Endodermal cell (in vitro differentiated cells): ENCODE measurements around the gene NINL. TPM values are rescaled to one million over a fixed set of nuclear protein-coding genes. Genes with fewer than 3 reads are reported as not detected.
"Not testable (repeated sequence)": the region's sequence is repeated elsewhere in the genome, so short reads cannot be mapped to it uniquely, and the experiment has no call there.

Experiments
- DNase-seq: peaks from one replicate; pipeline ENCODE4 v3.0.0-alpha.2; 2017
- H3K27ac ChIP-seq: 2 replicates; pipeline ENCODE4 v1.5.1; 2013; ENCODE audit warnings: mild to moderate bottlenecking, low read depth, low read length, moderate library complexity
- H3K27me3 ChIP-seq: 2 replicates; pipeline ENCODE4 v1.6.1; 2013; ENCODE audit warnings: mild to moderate bottlenecking, low read length, moderate library complexity; ENCODE audit not compliant: insufficient read depth, control insufficient read depth, poor library complexity, severe bottlenecking
- H3K36me3 ChIP-seq: 2 replicates; pipeline ENCODE4 v1.7.0; 2013; ENCODE audit warnings: mild to moderate bottlenecking, low read length, moderate library complexity; ENCODE audit not compliant: control insufficient read depth, insufficient read depth
- H3K4me1 ChIP-seq: one replicate; pipeline ENCODE4 v1.7.0; 2013; ENCODE audit warnings: low read length; ENCODE audit not compliant: control insufficient read depth, insufficient read depth
- H3K4me3 ChIP-seq: 2 replicates; pipeline ENCODE4 v1.5.1; 2013; ENCODE audit warnings: mild to moderate bottlenecking, low read length, moderate library complexity
- H3K9ac ChIP-seq: 2 replicates; pipeline ENCODE4 v1.6.1; 2013; ENCODE audit warnings: mild to moderate bottlenecking, low read length, moderate library complexity; ENCODE audit not compliant: poor library complexity, severe bottlenecking; ENCODE audit errors: extremely low read depth
- H3K9me3 ChIP-seq: 2 replicates; pipeline ENCODE4 v1.6.1; 2013; ENCODE audit warnings: mild to moderate bottlenecking, low read length, moderate library complexity; ENCODE audit not compliant: control insufficient read depth
- H3K27ac Mint-ChIP-seq: 2 replicates; pipeline ENCODE4 v1.8.0; 2020; ENCODE audit warnings: mixed read lengths
- H3K27me3 Mint-ChIP-seq: 2 replicates; pipeline ENCODE4 v1.8.0; 2021; ENCODE audit warnings: mild to moderate bottlenecking, mixed read lengths; ENCODE audit not compliant: insufficient read depth
- H3K36me3 Mint-ChIP-seq: 2 replicates; pipeline ENCODE4 v1.8.0; 2020; ENCODE audit warnings: low read depth, mixed read lengths
- H3K4me1 Mint-ChIP-seq: 2 replicates; pipeline ENCODE4 v1.8.0; 2020; ENCODE audit warnings: mixed read lengths
- H3K4me3 Mint-ChIP-seq: 2 replicates; pipeline ENCODE4 v1.8.0; 2020; ENCODE audit warnings: mild to moderate bottlenecking, moderate library complexity, mixed read lengths
- H3K9me3 Mint-ChIP-seq: 2 replicates; pipeline ENCODE4 v1.8.0; 2020; ENCODE audit warnings: mild to moderate bottlenecking, mixed read lengths
- CTCF ChIP-seq: fragments of 200-600 bp; sonication (generic); conservative IDR thresholded peaks from 2 replicates; pipeline ENCODE4 v1.5.0; 2021; ENCODE audit warnings: antibody characterized with exemption, mild to moderate bottlenecking
- WGBS, 2 experiments: methylation state at CpG; one replicate each; pipeline versions ENCODE4 v1.1.5 to v1.1.7; 2013; ENCODE audit warnings: missing lambda C conversion rate in 2 of 2, mixed read lengths in 1 of 2; ENCODE audit not compliant: insufficient coverage in 1 of 2, insufficient read length in 1 of 2; 5-methylcytosine and 5-hydroxymethylcytosine counted together
- total RNA-seq, 2 donors: library from RNA; stranded (reverse); fragmentation: NEBNext Ultra II Directional in 1 of 2; extraction: Animal tissue kit (Norgen Biotek cat#: 25700) in 1 of 2; gene quantifications; 2 replicates in 1 of 2; 3 replicates in 1 of 2; pipeline ENCODE4 v1.2.1, GENCODE V29; 2021

Gene NINL
- total RNA-seq, 2 donors from 2014 or later: 78.5 to 101 TPM

GRCh38 chr20:25588491-25588890, 3.2 kb upstream of the NINL start:
- H3K36me3 Mint-ChIP-seq: peaks cover 8% of the 10 kb centered on the region
- Histone ChIP-seq H3K4me1 (no peaks in the 10 kb centered on the region), H3K4me3 (no peak overlapping the region), H3K36me3 (no peaks in the 10 kb centered on the region), H3K9ac (no peak overlapping the region), H3K27me3 (no peaks in the 10 kb centered on the region), H3K9me3 (no peaks in the 10 kb centered on the region), H3K27ac (no peak overlapping the region)
- TF ChIP-seq CTCF: no peak
- peaks cover 13% of the 10 kb centered on the region for H3K4me1 Mint-ChIP-seq
- H3K27me3 Mint-ChIP-seq: no peaks in the 10 kb centered on the region
- no peak overlapping the region for H3K4me3 Mint-ChIP-seq
- 88 to 92% methylated on average over 6 to 7 of the region's 7 CpGs for WGBS, 2 experiments
- H3K9me3 Mint-ChIP-seq: no peaks in the 10 kb centered on the region
- DNase-seq: no peak
- H3K27ac Mint-ChIP-seq: no peak overlapping the region

DNA sequence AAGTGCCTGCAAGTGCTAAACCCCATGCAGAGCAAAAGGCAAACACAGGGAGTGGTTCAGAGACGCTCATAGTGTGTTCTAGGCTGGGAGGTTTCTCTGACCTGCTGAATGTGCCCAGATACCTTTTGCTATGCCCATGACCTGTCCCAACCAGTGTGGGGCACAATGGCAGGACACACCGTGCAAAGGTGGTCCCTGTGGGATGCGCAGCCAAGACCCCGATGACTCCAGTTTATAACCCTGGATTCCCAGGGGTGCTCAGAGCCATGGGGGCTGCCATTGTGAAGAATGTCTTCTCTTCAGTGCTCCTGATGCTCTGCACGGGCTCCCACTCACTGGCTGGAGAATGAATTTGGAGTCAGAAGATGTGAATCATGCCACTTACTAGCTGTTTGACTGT, 2.2 kb upstream of the NINL start:
- Mint-ChIP-seq H3K36me3 (peaks cover 17% of the 10 kb centered on the region), H3K9me3 (no peaks in the 10 kb centered on the region), H3K27me3 (no peaks in the 10 kb centered on the region), H3K4me3 (no peak overlapping the region), H3K27ac (no peak overlapping the region), H3K4me1 (peaks cover 21% of the 10 kb centered on the region)
- Histone ChIP-seq H3K9ac (no peak overlapping the region), H3K27ac (no peak overlapping the region), H3K4me1 (peaks cover under 1% of the 10 kb centered on the region), H3K4me3 (no peak overlapping the region), H3K9me3 (no peaks in the 10 kb centered on the region), H3K27me3 (no peaks in the 10 kb centered on the region), H3K36me3 (no peaks in the 10 kb centered on the region)
- 89 to 92% methylated on average over 3 to 5 of the region's 5 CpGs for WGBS, 2 experiments
- no peak for DNase-seq
- no peak for TF ChIP-seq CTCF

DNA sequence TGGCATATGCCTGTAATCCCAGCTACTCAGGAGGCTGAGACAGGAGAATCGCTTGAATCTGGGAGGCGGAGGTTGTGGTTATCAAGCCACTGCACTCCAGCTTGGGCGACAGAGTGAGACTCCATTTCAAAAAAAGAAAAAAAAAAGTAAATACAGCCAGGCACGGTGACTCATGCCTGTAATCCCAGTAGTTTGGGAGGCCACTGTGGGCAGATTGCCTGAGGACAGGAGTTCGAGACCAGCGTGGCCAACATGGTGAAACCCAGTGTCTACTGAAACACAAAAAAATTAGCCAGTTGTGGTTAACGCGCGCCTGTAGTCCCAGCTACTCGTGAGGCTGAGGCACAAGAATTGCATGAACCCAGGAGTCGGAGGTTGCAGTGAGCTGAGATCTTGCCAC, 1.5 kb upstream of the NINL start:
- WGBS, 2 experiments: 93 to 94% methylated on average over 10 to 11 of the region's 11 CpGs
- H3K27ac ChIP-seq: no peak overlapping the region
- H3K4me1 Mint-ChIP-seq: peaks cover 26% of the 10 kb centered on the region
- peaks cover 3% of the 10 kb centered on the region for H3K4me1 ChIP-seq
- no peaks in the 10 kb centered on the region for H3K27me3 ChIP-seq
- DNase-seq: no peak
- H3K27ac Mint-ChIP-seq: no peak overlapping the region
- H3K9ac ChIP-seq: no peak overlapping the region
- H3K36me3 ChIP-seq: no peaks in the 10 kb centered on the region
- no peak overlapping the region for H3K4me3 Mint-ChIP-seq
- no peaks in the 10 kb centered on the region for H3K9me3 ChIP-seq
- TF ChIP-seq CTCF: no peak
- no peaks in the 10 kb centered on the region for H3K9me3 Mint-ChIP-seq
- H3K36me3 Mint-ChIP-seq: peaks cover 21% of the 10 kb centered on the region
- H3K27me3 Mint-ChIP-seq: no peaks in the 10 kb centered on the region
- no peak overlapping the region for H3K4me3 ChIP-seq

DNA sequence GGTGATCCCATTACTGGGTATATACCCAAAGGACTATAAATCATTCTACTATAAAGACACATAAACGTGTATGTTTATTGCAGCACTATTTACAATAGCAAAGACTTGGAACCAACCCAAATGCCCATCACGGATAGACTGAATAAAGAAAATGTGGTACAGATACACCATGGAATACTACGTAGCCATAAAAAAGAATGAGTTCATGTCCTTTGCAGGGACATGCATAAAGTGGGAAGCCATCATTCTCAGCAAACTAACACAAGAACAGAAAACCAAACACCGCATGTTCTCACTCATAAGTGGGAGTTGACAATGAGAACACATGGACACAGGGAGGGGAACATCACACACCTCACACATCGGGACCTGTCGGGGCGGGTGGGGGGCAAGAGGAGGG, 1.7 kb downstream of the NINL start:
- not testable (repeated sequence) for H3K27ac ChIP-seq, H3K9ac ChIP-seq, H3K9me3 Mint-ChIP-seq, H3K27me3 Mint-ChIP-seq, DNase-seq, H3K27me3 ChIP-seq, H3K4me1 ChIP-seq, H3K9me3 ChIP-seq
- Mint-ChIP-seq H3K36me3 (peaks cover 40% of the 10 kb centered on the region), H3K4me1 (peaks cover 43% of the 10 kb centered on the region), H3K27ac (peak overlapping the region; percentile 68), H3K4me3 (peak overlapping the region; percentile 80)
- peaks cover 15% of the 10 kb centered on the region for H3K36me3 ChIP-seq
- 94 to 100% methylated on average over 3 to 7 of the region's 7 CpGs for WGBS, 2 experiments
- peak overlapping the region; percentile 88 for H3K4me3 ChIP-seq
